ENCODE results near the gene SULT6B1.
"Not testable (repeated sequence)": the region's sequence is repeated elsewhere in the genome, so short reads cannot be mapped to it uniquely, and the experiment has no call there.

Gene SULT6B1, protein sequence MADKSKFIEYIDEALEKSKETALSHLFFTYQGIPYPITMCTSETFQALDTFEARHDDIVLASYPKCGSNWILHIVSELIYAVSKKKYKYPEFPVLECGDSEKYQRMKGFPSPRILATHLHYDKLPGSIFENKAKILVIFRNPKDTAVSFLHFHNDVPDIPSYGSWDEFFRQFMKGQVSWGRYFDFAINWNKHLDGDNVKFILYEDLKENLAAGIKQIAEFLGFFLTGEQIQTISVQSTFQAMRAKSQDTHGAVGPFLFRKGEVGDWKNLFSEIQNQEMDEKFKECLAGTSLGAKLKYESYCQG

DNA sequence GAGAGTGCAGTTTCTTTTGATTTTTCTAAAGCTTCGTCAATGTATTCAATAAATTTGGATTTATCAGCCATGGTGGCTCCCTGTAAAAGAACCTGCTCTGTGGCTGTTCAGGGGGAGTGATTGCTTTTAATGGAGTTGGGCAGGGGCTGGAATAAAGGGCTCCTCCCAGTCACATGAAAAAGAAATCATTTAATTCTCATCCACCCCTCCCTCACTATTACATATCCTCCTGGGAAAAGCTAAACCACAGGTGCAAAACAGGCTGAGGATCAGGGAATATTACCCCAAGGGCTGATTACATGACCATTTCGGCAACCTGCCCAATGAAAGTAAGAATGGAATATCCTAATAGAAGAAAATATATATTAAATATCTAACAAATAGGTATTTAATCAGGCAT, at the start of gene SULT6B1:
Gene SULT6B1, minus strand, starts transcription at position 101 of the 400 bp plus-strand sequence. Its CDS starts 30 bp downstream, at position 71.
- no peak for DNase-seq

DNA sequence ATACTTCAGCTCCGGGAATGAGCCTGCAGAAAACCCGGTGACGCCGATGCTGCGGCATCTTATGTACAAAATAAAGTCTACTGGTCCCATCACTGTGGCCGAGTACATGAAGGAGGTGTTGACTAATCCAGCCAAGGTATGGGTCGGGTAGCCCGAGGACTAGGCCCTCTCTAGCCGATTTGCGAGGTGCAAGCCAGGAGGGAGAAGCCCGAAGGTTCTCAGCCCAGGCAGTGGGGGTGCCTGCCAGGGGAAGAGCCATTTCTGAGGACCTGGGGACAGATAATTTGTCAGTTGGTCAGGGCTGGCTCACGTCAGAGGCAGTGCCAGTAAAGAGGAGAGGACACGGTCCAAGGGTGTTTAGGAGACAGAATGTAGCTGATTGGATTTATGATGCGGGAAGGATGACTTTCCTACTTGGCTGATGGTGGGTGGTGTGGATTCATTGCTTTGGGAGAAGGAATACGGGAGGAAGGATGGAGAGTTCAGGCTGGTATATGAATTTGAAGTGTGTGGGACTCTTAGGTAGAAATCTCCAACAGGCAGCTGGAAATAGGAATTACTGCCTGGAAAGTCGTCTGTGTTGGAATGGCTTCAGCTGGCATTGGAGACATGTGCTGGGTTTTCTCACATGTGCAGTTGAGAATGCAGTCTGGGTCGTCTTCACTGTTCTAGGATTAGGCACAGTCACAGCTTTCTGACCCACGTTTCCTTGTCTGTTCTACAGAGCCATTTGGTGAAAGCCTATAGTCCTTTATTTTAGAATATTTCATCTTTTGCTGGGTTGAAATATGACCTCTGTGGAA, 43.9 kb upstream of the SULT6B1 start:
- DNase-seq: no peak

DNA sequence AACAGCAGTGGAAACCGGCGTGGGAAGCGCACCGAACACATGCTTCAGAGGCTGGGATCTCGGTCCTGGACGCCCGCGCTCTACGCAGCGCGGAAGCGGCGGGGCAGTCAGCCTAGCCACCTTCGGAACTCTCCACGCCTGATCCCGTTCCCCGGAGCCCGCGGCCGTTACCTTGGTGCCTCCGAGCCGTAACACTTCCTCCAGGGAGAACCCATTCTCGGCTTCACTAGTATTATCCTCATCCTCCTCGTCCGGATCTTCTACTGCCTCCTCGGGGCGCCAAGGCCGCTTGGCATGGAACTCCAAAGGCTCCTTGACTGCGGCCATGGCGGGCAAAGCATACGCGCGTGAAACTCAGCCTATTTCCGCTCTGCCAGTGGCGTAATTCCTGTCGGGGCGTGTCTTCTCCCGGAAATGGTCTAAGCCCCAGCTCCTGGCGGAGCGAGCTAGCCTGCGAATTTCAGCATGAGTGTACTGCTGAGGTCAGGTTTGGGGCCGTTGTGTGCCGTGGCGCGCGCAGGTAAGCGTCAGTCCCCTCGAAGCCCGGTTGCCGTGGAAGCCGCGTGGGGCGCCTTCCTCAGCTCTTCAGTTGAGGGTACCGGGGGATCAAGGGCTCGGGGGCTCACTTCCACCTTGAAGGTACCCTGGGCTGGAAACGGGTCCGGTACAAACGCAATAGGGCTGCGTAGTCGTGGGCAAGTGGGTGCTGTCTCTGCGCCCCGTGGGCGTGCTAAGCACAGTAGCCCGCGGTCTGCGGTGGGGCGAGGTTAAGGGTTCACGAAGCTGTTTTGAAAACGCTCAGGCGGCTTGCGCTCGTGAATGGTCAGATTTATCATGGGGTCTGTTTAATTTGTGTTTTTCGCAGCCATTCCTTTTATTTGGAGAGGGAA, 43.0 kb upstream of the SULT6B1 start, which contains the start of the genes CEBPZ and NDUFAF7:
Gene CEBPZ, minus strand, starts transcription at position 356 of the 890 bp plus-strand sequence. Its CDS starts 29 bp downstream, at position 327.
Gene NDUFAF7, plus strand, starts transcription at position 418 of the 890 bp plus-strand sequence. Its CDS starts 48 bp downstream, at position 466.
- DNase-seq: peak; percentile 89

DNA sequence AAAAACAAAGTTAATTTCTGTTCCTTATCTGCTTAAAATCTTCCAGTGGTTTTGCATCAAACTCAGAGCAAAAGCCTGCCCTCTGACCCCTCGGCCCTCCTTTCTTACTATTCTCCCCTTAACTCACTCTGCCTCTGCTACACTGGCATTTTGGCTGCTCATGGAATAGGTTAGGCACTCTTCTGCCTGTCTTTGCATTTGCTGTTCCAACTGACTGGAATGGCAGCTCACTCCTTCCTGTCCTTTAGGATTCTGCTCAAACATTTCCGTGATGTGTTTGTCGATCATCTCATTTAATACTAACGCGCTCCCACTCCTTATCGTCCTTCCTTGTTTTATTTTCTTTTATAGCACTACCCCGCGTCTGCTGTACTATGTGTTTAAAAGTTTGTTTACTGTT, 42.1 kb upstream of the SULT6B1 start:
- no peak for DNase-seq

DNA sequence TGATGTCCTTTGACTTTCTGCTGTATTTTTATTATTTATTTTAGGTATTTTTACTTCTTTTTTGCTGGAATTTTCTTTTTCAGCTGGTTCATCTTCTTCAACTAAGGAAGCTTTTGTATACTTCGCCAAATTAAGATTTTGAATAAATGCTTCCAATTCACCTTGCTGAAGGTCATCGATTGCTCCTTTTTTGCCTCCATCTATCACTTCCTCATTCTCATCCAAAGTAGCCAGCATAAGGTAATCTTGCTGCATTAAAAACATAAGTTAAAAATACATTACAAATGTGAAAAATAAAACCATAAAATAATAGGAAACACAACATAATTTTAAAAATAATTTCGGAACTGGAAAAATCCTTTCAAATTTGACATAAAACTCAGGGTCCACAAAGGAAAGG, 40.3 kb upstream of the SULT6B1 start:
- DNase-seq: no peak

DNA sequence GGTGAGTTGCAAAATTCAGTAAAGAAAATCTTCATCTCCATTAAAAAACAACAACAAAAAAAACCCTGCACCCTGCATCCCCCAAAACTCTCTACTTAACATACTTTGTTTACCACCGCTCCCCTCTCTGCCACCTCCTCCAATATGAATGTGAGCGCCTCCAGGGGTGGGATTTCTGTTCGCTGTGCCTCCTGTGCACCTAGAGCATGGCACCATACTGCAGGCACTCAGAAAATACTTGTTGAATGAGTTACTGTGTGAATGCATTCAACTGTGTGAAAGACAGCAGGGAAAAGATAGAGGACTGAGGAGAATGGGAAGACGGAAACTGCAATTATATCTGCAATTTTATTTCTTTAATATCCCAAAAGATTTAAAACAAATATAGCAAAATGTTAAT, 38.4 kb upstream of the SULT6B1 start:
- DNase-seq: no peak

DNA sequence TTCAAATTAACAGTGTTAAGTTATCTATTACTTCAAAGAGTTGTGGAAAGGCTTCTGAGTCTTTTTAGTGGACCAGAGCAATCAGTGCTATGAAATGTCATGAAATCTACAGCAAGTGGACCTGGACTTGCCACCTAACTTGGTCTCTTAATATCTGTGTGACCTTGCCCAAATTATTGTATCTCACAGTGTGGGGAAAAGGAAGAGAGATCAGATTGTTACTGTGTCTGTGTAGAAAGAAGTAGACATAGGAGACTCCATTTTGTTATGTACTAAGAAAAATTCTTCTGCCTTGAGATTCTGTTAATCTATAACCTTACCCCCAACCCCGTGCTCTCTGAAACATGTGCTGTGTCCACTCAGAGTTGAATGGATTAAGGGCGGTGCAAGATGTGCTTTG, 36.7 kb upstream of the SULT6B1 start:
- DNase-seq: not testable (repeated sequence)

DNA sequence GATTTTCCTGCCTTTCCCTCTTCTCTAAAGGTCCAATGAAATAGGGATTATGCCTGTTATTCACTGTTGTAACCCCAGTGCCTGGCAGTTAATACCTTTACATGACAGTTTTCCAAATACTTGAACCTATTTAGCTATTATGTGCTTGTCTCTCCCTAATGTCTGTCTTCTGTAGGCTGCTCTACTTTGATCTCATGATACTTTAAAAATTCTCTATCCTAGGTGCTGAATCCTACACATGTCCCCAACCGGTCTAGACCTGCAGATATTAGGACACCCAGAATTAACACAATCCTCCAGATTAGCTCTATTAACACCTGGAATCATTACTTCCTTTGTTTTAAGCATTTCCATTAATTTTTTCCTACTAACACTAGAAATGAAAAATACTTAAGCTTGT, 35.6 kb upstream of the SULT6B1 start:
- DNase-seq: no peak

DNA sequence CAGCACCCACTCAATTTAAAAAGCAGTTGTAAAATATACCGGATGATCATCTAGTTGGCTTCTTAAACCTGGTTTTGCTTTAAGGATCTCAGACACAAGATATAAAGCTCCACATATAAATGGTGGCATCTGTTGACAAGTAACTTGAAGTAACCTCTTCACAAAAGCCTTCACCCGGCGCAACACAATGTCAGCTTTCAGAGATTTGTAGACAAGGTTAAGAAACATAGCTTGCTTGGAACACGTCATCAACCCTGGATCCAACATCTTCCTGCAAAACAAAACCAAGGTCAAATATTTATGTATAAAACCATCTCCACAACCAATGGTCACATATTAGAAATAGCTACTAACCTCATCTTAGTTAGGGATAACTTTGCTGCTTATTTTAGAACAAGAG, 34.7 kb upstream of the SULT6B1 start:
- no peak for DNase-seq

DNA sequence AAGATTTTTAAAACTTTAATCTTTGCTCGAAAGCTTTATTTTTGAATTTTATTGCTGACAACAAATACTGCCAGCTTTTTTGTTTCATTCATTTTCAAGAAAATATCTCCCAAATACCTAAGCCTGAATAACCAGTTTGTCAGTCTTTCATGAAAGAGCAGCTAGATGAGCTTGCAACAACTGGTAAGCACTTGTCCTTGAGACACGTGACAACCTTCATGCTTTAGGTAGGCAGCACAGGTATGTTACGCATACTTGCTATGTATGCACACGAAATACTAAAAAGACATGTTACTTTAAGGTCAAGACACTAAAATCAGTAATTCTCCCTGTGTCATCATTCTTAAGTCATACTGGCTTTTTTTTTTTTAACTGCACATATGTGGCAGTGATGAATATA, 30.6 kb upstream of the SULT6B1 start:
- DNase-seq: no peak

DNA sequence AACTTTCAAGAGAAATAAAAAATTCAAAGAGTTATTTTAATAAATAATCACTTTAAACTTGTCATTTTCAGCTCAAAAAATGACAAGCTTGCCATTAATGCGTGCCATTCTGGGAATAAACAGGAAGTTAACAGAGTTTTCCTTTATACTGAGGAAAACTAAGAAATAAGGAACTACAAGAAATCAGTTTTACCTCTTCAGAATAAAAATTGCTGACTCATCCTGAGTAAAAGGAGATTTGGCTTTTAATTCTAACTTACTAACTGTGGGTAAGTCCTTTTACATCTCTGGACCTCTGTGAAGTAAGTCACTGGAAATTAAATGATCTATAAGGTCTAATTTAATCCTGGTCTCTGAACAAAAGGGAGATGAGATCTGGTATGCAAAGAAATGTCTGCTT, 26.8 kb upstream of the SULT6B1 start:
- no peak for DNase-seq

DNA sequence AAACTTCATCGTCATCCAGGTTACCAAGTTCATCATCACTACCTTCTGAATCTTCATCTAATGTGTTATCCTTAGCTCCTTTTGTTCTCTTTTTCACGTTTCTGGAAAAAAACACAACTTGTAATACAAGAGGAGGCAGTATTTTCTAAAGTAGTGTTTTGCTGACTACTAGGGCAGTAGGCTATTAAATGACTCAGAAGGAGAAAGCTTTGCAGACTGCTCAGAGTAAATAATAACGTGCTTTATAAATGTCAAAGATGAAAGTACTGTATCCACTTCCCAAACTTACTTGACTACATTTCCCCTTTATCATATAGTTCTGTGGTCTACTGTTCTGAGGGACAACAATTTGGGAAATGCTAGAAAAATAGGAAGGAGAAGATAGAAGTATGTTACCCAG, 23.5 kb upstream of the SULT6B1 start:
- DNase-seq: no peak

DNA sequence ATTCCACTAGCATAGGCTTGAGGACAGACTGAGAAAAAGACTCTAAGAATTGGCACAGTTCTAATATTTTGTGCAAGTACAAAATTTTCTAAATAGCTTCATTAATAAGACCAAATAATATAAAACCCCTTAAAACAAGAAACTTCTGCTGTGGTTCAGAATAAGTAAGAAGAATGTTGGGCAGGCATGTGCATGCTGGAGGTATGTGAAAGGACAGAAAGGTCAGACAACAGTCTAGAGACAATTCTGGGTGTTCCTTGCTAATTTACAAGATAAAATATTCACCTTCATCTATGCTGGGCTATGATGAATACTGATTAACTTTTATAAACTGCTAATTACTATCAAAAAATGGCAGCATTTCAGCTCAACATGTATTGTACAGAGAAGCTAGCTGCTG, 22.7 kb upstream of the SULT6B1 start:
- DNase-seq: no peak

DNA sequence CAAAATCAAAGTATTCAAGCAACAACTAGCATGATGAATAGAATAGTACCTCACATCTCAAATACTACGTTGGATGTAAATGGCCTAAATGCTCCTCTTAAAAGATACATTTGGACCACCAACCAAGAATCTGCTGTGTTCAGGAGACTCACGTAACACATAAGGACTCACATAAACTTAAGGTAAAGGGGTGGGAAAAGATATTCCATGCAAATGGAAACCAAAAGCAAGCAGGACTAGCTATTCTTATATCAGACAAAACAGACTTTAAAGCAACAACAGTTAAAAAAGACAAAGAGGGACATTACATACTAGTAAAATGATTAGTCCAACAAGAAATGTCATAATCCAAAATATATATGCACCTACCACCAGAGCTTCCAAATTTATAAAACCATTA, 18.3 kb upstream of the SULT6B1 start:
- DNase-seq: not testable (repeated sequence)

DNA sequence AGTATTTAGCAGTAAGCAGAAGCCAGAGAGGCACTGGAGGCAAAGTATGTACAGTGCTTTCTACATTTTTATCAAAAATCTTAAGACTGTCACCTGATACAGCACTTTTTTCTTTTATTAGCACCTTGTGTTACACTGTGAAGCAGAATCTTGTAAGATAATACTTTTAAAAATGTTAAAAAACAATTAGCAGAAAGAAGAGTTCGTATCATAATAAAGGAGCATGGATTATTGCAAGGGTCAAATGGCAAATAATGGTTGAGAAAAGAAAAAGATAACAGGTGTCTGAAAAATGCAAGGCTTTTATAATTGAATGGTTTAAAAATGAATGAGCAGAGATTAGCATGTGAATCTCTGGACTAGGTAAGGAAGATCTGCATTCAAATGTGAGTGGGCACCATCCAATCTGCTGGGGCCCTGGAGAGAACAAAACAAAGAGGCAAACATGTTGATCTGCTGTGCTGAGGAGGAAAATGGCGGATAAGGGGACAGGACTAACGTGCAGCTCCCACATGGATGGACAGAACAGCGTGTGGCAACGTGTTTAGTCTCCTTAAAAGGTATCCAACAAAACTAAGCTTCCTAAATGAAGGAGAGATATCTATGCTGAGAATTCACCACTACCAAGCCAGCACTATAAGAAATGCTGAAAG, 17.3 kb upstream of the SULT6B1 start:
- no peak for DNase-seq

DNA sequence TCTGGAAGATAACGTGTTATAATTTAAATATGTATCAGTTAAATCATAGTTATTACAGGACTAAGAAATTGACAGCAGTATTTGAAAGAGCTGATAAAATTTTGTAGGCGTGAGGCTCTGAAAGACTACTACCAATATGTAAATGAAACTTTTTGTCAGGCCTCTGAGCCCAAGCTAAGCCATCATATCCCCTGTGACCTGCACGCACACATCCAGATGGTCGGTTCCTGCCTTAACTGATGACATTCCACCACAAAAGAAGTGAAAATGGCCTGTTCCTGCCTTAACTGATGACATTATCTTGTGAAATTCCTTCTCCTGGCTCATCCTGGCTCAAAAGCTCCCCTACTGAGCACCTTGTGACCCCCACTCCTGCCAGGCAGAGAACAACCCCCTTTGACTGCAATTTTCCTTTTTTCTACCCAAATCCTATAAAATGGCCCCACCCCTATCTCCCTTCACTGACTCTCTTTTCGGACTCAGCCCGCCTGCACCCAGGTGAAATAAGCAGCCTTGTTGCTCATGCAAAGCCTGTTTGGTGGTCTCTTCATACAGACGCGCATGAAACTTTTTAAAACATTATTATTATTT, 16.7 kb upstream of the SULT6B1 start:
- DNase-seq: not testable (repeated sequence)

DNA sequence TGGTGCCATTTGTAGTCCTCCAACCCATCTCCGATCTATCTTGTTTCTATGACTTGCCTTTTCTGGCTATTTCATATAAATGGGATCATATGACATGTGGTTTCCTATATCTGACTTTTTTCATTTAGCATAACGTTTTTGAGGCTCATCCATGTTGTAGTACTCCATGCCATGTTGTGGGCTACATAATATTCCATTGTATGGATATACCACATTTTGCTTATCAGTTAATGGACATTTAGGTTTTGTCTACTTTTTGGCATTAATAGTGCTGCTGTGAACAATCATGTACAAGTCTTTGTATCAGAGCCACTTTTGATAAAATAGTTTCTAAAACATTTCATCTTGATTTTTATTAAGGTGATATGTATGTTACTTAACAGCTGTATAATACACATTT, 15.2 kb upstream of the SULT6B1 start:
- DNase-seq: no peak

DNA sequence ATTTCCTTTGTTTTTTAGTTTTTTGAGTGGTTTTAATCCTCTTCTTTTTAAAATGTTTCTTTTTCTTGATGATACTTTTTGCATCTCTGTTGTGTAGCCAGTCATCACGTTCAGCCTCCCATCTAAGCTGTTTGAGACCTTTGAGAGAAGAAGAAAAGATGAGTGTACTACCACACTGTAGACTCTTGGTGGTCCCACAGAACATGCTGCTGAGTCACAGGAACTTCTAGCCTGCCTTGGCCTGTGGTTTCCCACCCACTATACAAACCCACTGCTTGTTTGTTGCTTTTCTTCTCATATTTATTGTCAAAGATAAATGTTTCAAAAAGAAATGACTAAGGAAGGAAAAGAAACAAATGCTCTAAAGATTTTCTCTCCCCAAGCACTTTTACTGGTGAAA, 13.3 kb upstream of the SULT6B1 start:
- DNase-seq: peak; percentile 44

DNA sequence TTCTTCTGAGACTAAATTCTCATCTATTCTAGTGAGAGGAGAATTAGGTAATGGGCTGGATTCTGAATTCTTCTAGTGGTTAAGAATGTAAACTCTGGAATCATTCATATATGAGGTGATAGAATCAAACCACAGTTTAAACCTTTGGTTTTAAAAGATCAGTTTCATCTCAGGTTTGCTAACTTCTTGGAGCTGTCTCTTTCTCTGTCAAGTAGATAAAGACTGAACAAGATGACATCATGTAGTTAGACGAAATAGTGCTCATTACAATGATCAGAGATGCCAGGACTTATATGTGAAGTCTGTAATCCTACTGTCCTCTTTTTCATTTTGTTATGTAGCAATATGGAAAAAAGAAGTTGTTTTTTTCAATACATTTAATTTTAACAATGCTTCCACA, 12.7 kb upstream of the SULT6B1 start:
- DNase-seq: no peak

DNA sequence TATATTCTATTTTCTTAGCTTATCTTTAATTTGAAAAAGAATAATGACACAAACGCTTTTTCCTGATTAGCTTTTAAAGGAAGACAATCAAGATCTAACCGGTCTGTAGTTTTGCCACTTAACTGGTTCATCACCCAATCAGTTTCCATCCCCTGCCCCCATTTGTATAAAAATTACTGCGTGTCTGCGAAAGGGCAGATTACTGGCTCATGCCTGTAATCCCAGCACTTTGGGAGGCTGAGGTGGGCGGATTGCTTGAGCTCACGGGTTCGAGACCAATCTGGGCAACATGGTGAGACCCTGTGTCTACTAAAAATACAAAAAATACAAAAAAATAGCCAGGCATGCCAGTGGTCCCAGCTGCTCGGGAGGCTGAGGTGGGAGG, 10.2 kb upstream of the SULT6B1 start:
- no peak for DNase-seq

DNA sequence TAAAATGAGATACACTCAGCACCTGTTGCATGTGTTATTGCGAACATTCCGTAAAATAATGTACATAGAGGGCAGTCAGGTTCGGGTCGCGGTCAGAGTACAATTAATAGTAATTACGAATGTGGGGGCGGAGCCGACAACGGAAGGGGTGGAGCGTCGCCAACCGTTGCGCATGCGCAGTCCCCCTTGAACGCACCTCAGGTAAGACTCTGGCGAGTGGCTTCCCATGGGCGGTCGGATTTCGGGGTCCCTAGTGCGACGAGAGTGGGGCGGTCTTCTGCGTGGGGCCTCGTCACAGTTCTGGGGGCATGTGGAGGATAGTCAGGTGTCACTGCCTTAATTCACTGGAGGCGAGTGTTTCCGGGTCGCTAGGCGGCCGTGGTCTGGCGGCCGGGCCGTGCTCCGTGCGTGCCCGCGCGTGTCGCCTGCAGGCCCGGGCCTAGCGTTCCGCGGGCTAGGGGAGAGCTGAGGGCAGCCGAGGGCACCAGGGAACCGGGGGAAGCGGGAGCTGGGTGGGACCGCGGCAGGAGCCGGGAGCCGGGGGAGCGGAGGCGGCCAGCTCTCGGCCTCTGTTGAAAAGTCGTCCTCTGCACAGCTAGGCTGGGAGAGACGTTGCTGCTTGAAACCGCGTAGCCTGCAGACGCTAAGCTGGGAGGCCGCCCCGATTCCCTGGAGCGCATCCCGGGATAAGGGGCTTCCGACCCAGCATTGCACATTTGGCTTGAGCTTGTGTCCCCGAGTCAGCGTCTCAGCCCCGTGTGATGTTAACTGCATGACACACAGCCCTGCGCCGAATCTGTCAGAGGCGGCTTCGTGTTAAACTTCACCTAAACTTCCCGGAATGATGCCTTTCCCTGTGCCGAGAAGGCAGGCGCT, 8.1 kb upstream of the SULT6B1 start, which contains the start of gene CEBPZOS:
Gene CEBPZOS, plus strand, starts transcription at position 177 of the 876 bp plus-strand sequence. CDS start 3,209 bp downstream, outside the sequence.
- DNase-seq: peak; percentile 69
